Endodermal cell (in vitro differentiated cells): ENCODE data around the gene KCTD1. TPM values are rescaled to one million over a fixed set of nuclear protein-coding genes. Genes with fewer than 3 reads are reported as not detected.

Experiments used
- DNase-seq: peaks from one replicate; pipeline ENCODE4 v3.0.0-alpha.2; 2017
- H3K27ac ChIP-seq: 2 replicates; pipeline ENCODE4 v1.5.1; 2013; ENCODE audit warnings: mild to moderate bottlenecking, low read depth, low read length, moderate library complexity
- H3K27me3 ChIP-seq: 2 replicates; pipeline ENCODE4 v1.6.1; 2013; ENCODE audit warnings: mild to moderate bottlenecking, low read length, moderate library complexity; ENCODE audit not compliant: insufficient read depth, control insufficient read depth, poor library complexity, severe bottlenecking
- H3K36me3 ChIP-seq: 2 replicates; pipeline ENCODE4 v1.7.0; 2013; ENCODE audit warnings: mild to moderate bottlenecking, low read length, moderate library complexity; ENCODE audit not compliant: control insufficient read depth, insufficient read depth
- H3K4me1 ChIP-seq: one replicate; pipeline ENCODE4 v1.7.0; 2013; ENCODE audit warnings: low read length; ENCODE audit not compliant: control insufficient read depth, insufficient read depth
- H3K4me3 ChIP-seq: 2 replicates; pipeline ENCODE4 v1.5.1; 2013; ENCODE audit warnings: mild to moderate bottlenecking, low read length, moderate library complexity
- H3K9ac ChIP-seq: 2 replicates; pipeline ENCODE4 v1.6.1; 2013; ENCODE audit warnings: mild to moderate bottlenecking, low read length, moderate library complexity; ENCODE audit not compliant: poor library complexity, severe bottlenecking; ENCODE audit errors: extremely low read depth
- H3K9me3 ChIP-seq: 2 replicates; pipeline ENCODE4 v1.6.1; 2013; ENCODE audit warnings: mild to moderate bottlenecking, low read length, moderate library complexity; ENCODE audit not compliant: control insufficient read depth
- H3K27ac Mint-ChIP-seq: 2 replicates; pipeline ENCODE4 v1.8.0; 2020; ENCODE audit warnings: mixed read lengths
- H3K27me3 Mint-ChIP-seq: 2 replicates; pipeline ENCODE4 v1.8.0; 2021; ENCODE audit warnings: mild to moderate bottlenecking, mixed read lengths; ENCODE audit not compliant: insufficient read depth
- H3K36me3 Mint-ChIP-seq: 2 replicates; pipeline ENCODE4 v1.8.0; 2020; ENCODE audit warnings: low read depth, mixed read lengths
- H3K4me1 Mint-ChIP-seq: 2 replicates; pipeline ENCODE4 v1.8.0; 2020; ENCODE audit warnings: mixed read lengths
- H3K4me3 Mint-ChIP-seq: 2 replicates; pipeline ENCODE4 v1.8.0; 2020; ENCODE audit warnings: mild to moderate bottlenecking, moderate library complexity, mixed read lengths
- H3K9me3 Mint-ChIP-seq: 2 replicates; pipeline ENCODE4 v1.8.0; 2020; ENCODE audit warnings: mild to moderate bottlenecking, mixed read lengths
- CTCF ChIP-seq: fragments of 200-600 bp; sonication (generic); conservative IDR thresholded peaks from 2 replicates; pipeline ENCODE4 v1.5.0; 2021; ENCODE audit warnings: antibody characterized with exemption, mild to moderate bottlenecking
- WGBS, 2 experiments: methylation state at CpG; one replicate each; pipeline versions ENCODE4 v1.1.5 to v1.1.7; 2013; ENCODE audit warnings: missing lambda C conversion rate in 2 of 2, mixed read lengths in 1 of 2; ENCODE audit not compliant: insufficient coverage in 1 of 2, insufficient read length in 1 of 2; 5-methylcytosine and 5-hydroxymethylcytosine counted together
- total RNA-seq, 2 donors: library from RNA; stranded (reverse); fragmentation: NEBNext Ultra II Directional in 1 of 2; extraction: Animal tissue kit (Norgen Biotek cat#: 25700) in 1 of 2; gene quantifications; 2 replicates in 1 of 2; 3 replicates in 1 of 2; pipeline ENCODE4 v1.2.1, GENCODE V29; 2021

Gene KCTD1
- total RNA-seq, 2 donors from 2014 or later: 6.8 to 7.3 TPM

- H3K27me3 Mint-ChIP-seq: peaks cover 94% of the 10 kb centered on the region
- Histone ChIP-seq H3K9ac (no peak overlapping the region), H3K27ac (no peak overlapping the region), H3K4me3 (no peak overlapping the region), H3K27me3 (peaks cover 90% of the 10 kb centered on the region), H3K4me1 (peaks cover 2% of the 10 kb centered on the region), H3K9me3 (no peaks in the 10 kb centered on the region), H3K36me3 (no peaks in the 10 kb centered on the region)
- no peak overlapping the region for H3K27ac Mint-ChIP-seq
- WGBS, 2 experiments: 92 to 95% methylated on average over 3 of the region's 4 CpGs
- H3K9me3 Mint-ChIP-seq: no peaks in the 10 kb centered on the region
- DNase-seq: no peak
- H3K36me3 Mint-ChIP-seq: no peaks in the 10 kb centered on the region
- no peak overlapping the region for H3K4me3 Mint-ChIP-seq
- no peaks in the 10 kb centered on the region for H3K4me1 Mint-ChIP-seq
- no peak for TF ChIP-seq CTCF
Observed at GRCh38 chr18:26555804-26556553, 7.6 kb upstream of the KCTD1 start.

DNA sequence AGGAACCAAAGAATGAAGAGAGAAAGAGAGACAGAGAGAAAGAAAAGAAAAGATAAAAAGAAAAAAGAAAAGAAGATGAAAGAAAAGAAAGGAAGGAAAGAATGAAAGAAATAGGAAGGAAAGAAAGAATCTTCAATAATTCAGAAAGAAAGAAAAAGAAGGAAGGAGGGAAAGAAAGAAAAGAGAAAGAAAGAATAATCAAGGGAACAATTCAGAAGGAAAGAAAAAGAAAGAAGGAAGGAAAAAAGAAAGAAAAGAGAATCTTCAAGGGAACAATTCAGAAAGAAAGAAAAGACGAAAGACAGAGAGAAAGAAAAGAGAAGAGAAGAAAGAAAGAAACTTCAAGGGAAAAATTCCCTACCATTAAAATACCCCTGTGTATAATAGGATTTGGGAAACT lies 5.6 kb upstream of the KCTD1 start:
- peaks cover 7% of the 10 kb centered on the region for H3K4me1 ChIP-seq
- TF ChIP-seq CTCF: no peak
- H3K27ac Mint-ChIP-seq: no peak overlapping the region
- H3K27me3 ChIP-seq: peaks cover 92% of the 10 kb centered on the region
- WGBS, 2 experiments: 100% methylated on average over 1 of the region's 1 CpG; no CpG with 5 or more reads in 1 of the 2 experiments
- H3K4me3 Mint-ChIP-seq: no peak overlapping the region
- no peaks in the 10 kb centered on the region for H3K36me3 ChIP-seq
- no peak overlapping the region for H3K9ac ChIP-seq
- H3K9me3 Mint-ChIP-seq: no peaks in the 10 kb centered on the region
- H3K4me3 ChIP-seq: no peak overlapping the region
- no peaks in the 10 kb centered on the region for H3K36me3 Mint-ChIP-seq
- H3K9me3 ChIP-seq: no peaks in the 10 kb centered on the region
- no peak for DNase-seq
- H3K4me1 Mint-ChIP-seq: no peaks in the 10 kb centered on the region
- no peak overlapping the region for H3K27ac ChIP-seq
- H3K27me3 Mint-ChIP-seq: peaks cover 95% of the 10 kb centered on the region

- Mint-ChIP-seq H3K4me1 (peaks cover 5% of the 10 kb centered on the region), H3K4me3 (peak overlapping the region; percentile 23), H3K27me3 (peaks cover 86% of the 10 kb centered on the region), H3K9me3 (no peaks in the 10 kb centered on the region), H3K36me3 (no peaks in the 10 kb centered on the region), H3K27ac (no peak overlapping the region)
- Histone ChIP-seq H3K36me3 (no peaks in the 10 kb centered on the region), H3K4me3 (no peak overlapping the region), H3K27ac (no peak overlapping the region), H3K27me3 (peaks cover 86% of the 10 kb centered on the region), H3K9me3 (no peaks in the 10 kb centered on the region), H3K4me1 (peaks cover 9% of the 10 kb centered on the region), H3K9ac (no peak overlapping the region)
- no peak for TF ChIP-seq CTCF
- WGBS, 2 experiments: 32 to 40% methylated on average over 1 to 4 of the region's 4 CpGs
- DNase-seq: no peak
Observed at GRCh38 chr18:26551695-26552081, 3.3 kb upstream of the KCTD1 start.
